IMR-90 (cell line): ENCODE measurements around the gene ARMCX4. TPM values are rescaled to one million over a fixed set of nuclear protein-coding genes. Genes with fewer than 3 reads are reported as not detected.

ENCODE experiments used
- polyA plus RNA-seq, 3 experiments: library from polyadenylated mRNA; depleted of rRNA; stranded (reverse); fragments of >200 nt; gene quantifications; 2 replicates each; pipeline ENCODE4 v1.2.3, GENCODE V29; 2012; ENCODE audit warnings: low replicate concordance in 1 of 3
- total RNA-seq: library from RNA; depleted of rRNA; stranded (reverse); fragments of >200 nt; gene quantifications from 2 replicates; pipeline ENCODE4 v1.2.3, GENCODE V29; 2012; rRNA removed

Gene ARMCX4
- total and polyA plus RNA-seq, 2 of the 4 experiments (the other 2 are of a cell fraction) = 2.3 to 4.2 TPM

Other genes with a start within 250 kb of the ARMCX4 start
- gene TAF7L, start 194.1 kb upstream of the ARMCX4 start, total RNA-seq = 0.18 and 0.28 TPM in 2 replicates
- gene TAF7L, start 194.1 kb upstream of the ARMCX4 start, polyA plus RNA-seq (2012; rRNA removed) = 0.22 TPM in 2 replicates
- 2.2 and 3.1 TPM in 2 replicates for gene TIMM8A, start 136.7 kb upstream of the ARMCX4 start, total RNA-seq
- 10.3 and 11.6 TPM in 2 replicates for gene TIMM8A, start 136.7 kb upstream of the ARMCX4 start, polyA plus RNA-seq (2012; rRNA removed)
- gene BTK, start 99.3 kb upstream of the ARMCX4 start, total RNA-seq = not detected in 2 replicates
- not detected in 2 replicates for gene BTK, start 99.3 kb upstream of the ARMCX4 start, polyA plus RNA-seq (2012; rRNA removed)
- gene RPL36A, start 94.4 kb upstream of the ARMCX4 start, total RNA-seq = 677 and 1,679 TPM in 2 replicates
- 1,999 and 2,412 TPM in 2 replicates for gene RPL36A, start 94.4 kb upstream of the ARMCX4 start, polyA plus RNA-seq (2012; rRNA removed)
- gene GLA, start 77.5 kb upstream of the ARMCX4 start, total RNA-seq = 37.2 and 38.7 TPM in 2 replicates
- gene GLA, start 77.5 kb upstream of the ARMCX4 start, polyA plus RNA-seq (2012; rRNA removed) = 26.4 and 27.9 TPM in 2 replicates
- 54.3 and 95.3 TPM in 2 replicates for gene HNRNPH2, start 77.2 kb upstream of the ARMCX4 start, total RNA-seq
- 31.4 and 42.8 TPM in 2 replicates for gene HNRNPH2, start 77.2 kb upstream of the ARMCX4 start, polyA plus RNA-seq (2012; rRNA removed)
- 22.9 and 31.1 TPM in 2 replicates for gene ARMCX1, start 65.1 kb downstream of the ARMCX4 start, total RNA-seq
- 13.6 and 14.2 TPM in 2 replicates for gene ARMCX1, start 65.1 kb downstream of the ARMCX4 start, polyA plus RNA-seq (2012; rRNA removed)
- 26.7 and 29.0 TPM in 2 replicates for gene ARMCX6, start 132.5 kb downstream of the ARMCX4 start, total RNA-seq
- gene ARMCX6, start 132.5 kb downstream of the ARMCX4 start, polyA plus RNA-seq (2012; rRNA removed) = 77.4 and 81.3 TPM in 2 replicates
- 42.1 and 64.2 TPM in 2 replicates for gene ARMCX3, start 137.7 kb downstream of the ARMCX4 start, total RNA-seq
- gene ARMCX3, start 137.7 kb downstream of the ARMCX4 start, polyA plus RNA-seq (2012; rRNA removed) = 35.3 and 48.5 TPM in 2 replicates
- gene ARMCX2, start 174.4 kb downstream of the ARMCX4 start, total RNA-seq = 98.9 and 109 TPM in 2 replicates
- 47.4 and 63.6 TPM in 2 replicates for gene ARMCX2, start 174.4 kb downstream of the ARMCX4 start, polyA plus RNA-seq (2012; rRNA removed)